ENCODE results near the gene BBS5. TPM values are rescaled to one million over a fixed set of nuclear protein-coding genes. Genes with fewer than 3 reads are reported as not detected.

The BBS5 gene
- total RNA-seq, 1 donor from 2014 or later: 8.2 TPM

- Mint-ChIP-seq H3K27ac (no peak overlapping the region), H3K36me3 (ENCODE audit: insufficient read depth) (peaks cover 19% of the 10 kb centered on the region), H3K27me3 (no peaks in the 10 kb centered on the region), H3K9me3 (ENCODE audit: low read depth) (no peaks in the 10 kb centered on the region), H3K4me3 (ENCODE audit: low read depth) (no peak overlapping the region), H3K4me1 (ENCODE audit: low read depth) (no peaks in the 10 kb centered on the region)
- DNase-seq (ENCODE audit: low spot score, unreplicated experiment): no peak
- TF ChIP-seq CTCF (IDR thresholded peaks at IDR 0.05; ENCODE audit: unreplicated experiment): no peak
Measured at GRCh38 chr2:169504651-169505050, 25.4 kb downstream of the BBS5 start.

GRCh38 chr2:169507698-169508097 is 28.4 kb downstream of the BBS5 start:
- TF ChIP-seq CTCF (IDR thresholded peaks at IDR 0.05; ENCODE audit: unreplicated experiment): no peak
- Mint-ChIP-seq H3K36me3 (ENCODE audit: insufficient read depth) (peaks cover 19% of the 10 kb centered on the region), H3K9me3 (ENCODE audit: low read depth) (no peaks in the 10 kb centered on the region), H3K27ac (no peak overlapping the region), H3K4me3 (ENCODE audit: low read depth) (no peak overlapping the region), H3K27me3 (no peaks in the 10 kb centered on the region), H3K4me1 (ENCODE audit: low read depth) (peaks cover 5% of the 10 kb centered on the region)
- DNase-seq (ENCODE audit: low spot score, unreplicated experiment): no peak

GRCh38 chr2:169509298-169509885 is 30.1 kb downstream of the BBS5 start, which contains the start of gene KLHL41:
TSS of gene KLHL41 (plus strand) at chr2:169509702. CDS start at chr2:169509779, 77 bp downstream.
- Mint-ChIP-seq H3K9me3 (ENCODE audit: low read depth) (no peaks in the 10 kb centered on the region), H3K36me3 (ENCODE audit: insufficient read depth) (peaks cover 12% of the 10 kb centered on the region), H3K27ac (no peak within 1 kb of the TSS), H3K4me1 (ENCODE audit: low read depth) (peaks cover 5% of the 10 kb centered on the region), H3K27me3 (no peaks in the 10 kb centered on the region), H3K4me3 (ENCODE audit: low read depth) (no peak within 1 kb of the TSS)
- TF ChIP-seq CTCF (IDR thresholded peaks at IDR 0.05; ENCODE audit: unreplicated experiment): no peak
- DNase-seq (ENCODE audit: low spot score, unreplicated experiment): no peak

GRCh38 chr2:169509955-169510354 is 30.7 kb downstream of the BBS5 start:
- Mint-ChIP-seq H3K27me3 (no peaks in the 10 kb centered on the region), H3K4me1 (ENCODE audit: low read depth) (peaks cover 5% of the 10 kb centered on the region), H3K9me3 (ENCODE audit: low read depth) (no peaks in the 10 kb centered on the region), H3K4me3 (ENCODE audit: low read depth) (no peak overlapping the region), H3K36me3 (ENCODE audit: insufficient read depth) (peaks cover 7% of the 10 kb centered on the region), H3K27ac (no peak overlapping the region)
- no peak for DNase-seq (ENCODE audit: low spot score, unreplicated experiment)
- TF ChIP-seq CTCF (IDR thresholded peaks at IDR 0.05; ENCODE audit: unreplicated experiment): no peak

GRCh38 chr2:169510496-169510895 is 31.2 kb downstream of the BBS5 start:
- no peaks in the 10 kb centered on the region for H3K27me3 Mint-ChIP-seq
- no peak for DNase-seq (ENCODE audit: low spot score, unreplicated experiment)
- peaks cover 3% of the 10 kb centered on the region for H3K36me3 Mint-ChIP-seq (ENCODE audit: insufficient read depth)
- H3K4me1 Mint-ChIP-seq (ENCODE audit: low read depth): peaks cover 5% of the 10 kb centered on the region
- H3K9me3 Mint-ChIP-seq (ENCODE audit: low read depth): no peaks in the 10 kb centered on the region
- H3K27ac Mint-ChIP-seq: no peak overlapping the region
- no peak overlapping the region for H3K4me3 Mint-ChIP-seq (ENCODE audit: low read depth)
- TF ChIP-seq CTCF (IDR thresholded peaks at IDR 0.05; ENCODE audit: unreplicated experiment): no peak

Data from progenitor cell of endocrine pancreas (in vitro differentiated cells).